DND-41 (cell line): Measurements from ENCODE around the gene SMYD5.

Source experiments
- CTCF ChIP-seq: IDR thresholded peaks from 2 replicates; pipeline ENCODE4 v1.5.1; 2012; ENCODE audit warnings: borderline replicate concordance, low read length, moderate library complexity, mild to moderate bottlenecking; ENCODE audit not compliant: poor library complexity, severe bottlenecking; ENCODE audit errors: extremely low read depth
- EZH2 ChIP-seq: IDR thresholded peaks from 3 replicates; pipeline ENCODE4 v1.6.1; 2012; ENCODE audit warnings: borderline replicate concordance, low read depth, mild to moderate bottlenecking, moderate library complexity, low read length, inconsistent platforms; ENCODE audit not compliant: severe bottlenecking

GRCh38 chr2:73253400-73253799 is 39.4 kb downstream of the SMYD5 start:
- TF ChIP-seq CTCF (no peak), EZH2 (no peak)
